HCT116 (cell line): ENCODE results near the gene GALNT17. TPM values are rescaled to one million over a fixed set of nuclear protein-coding genes. Genes with fewer than 3 reads are reported as not detected.

Experiments
- ATAC-seq: fragments of 200-7000 bp; cut with Tn5 transposase; 2 replicates; pipeline ENCODE4 v1.9.1; 2020; ENCODE audit warnings: mild to moderate bottlenecking, moderate library complexity
- BruUV-seq: library from RNA; stranded (reverse); fragments of 400-500 nt; replicated peaks from 2 replicates; lab custom pipeline; 2021; lab: Mats Ljungman, UMichigan
- CTCF ChIA-PET: fragments of 300-600 bp; sonication (Branson Sonifier 250); formaldehyde crosslinking; loops from one replicate; lab custom pipeline; 2021; ENCODE audit warnings: antibody characterized with exemption; lab: Charles Lee
- POLR2A ChIA-PET: fragments of 300-600, 350-600 bp; sonication (Branson Sonifier 250); formaldehyde crosslinking; loops from one replicate; lab custom pipeline; 2021; ENCODE audit warnings: antibody characterized with exemption; lab: Charles Lee
- RAD21 ChIA-PET, 2 experiments: fragments of 300-600 bp; sonication (Branson Sonifier 250); formaldehyde crosslinking; loops; one replicate each; lab custom pipeline; 2023; ENCODE audit warnings: low total read pairs in 2 of 2; ENCODE audit not compliant: uncharacterized antibody in 2 of 2, unreplicated experiment in 2 of 2, low non-redundant PET in 1 of 2; lab: Charles Lee
- DNase-seq: peaks from one replicate; pipeline ENCODE4 v3.0.0-alpha.2; 2010; ENCODE audit warnings: low read depth, low spot score
- H2AFZ ChIP-seq: fragments of 200-600 bp; shearing (Covaris generic), sonication (generic); 2 replicates; pipeline ENCODE4 v1.6.1; 2017; ENCODE audit warnings: low read depth, mixed run types, mixed read lengths, antibody characterized with exemption, low read length; ENCODE audit not compliant: poor library complexity, severe bottlenecking
- H3K27ac ChIP-seq: 2 replicates; pipeline ENCODE4 v1.5.1; 2012; ENCODE audit warnings: low read depth, low read length
- H3K27me3 ChIP-seq: fragments of 200-600 bp; sonication (generic); 2 replicates; pipeline ENCODE4 v1.6.1; 2016; ENCODE audit warnings: mixed run types, low read length, mixed read lengths; ENCODE audit not compliant: insufficient read depth
- H3K36me3 ChIP-seq, 2 experiments: fragments of 200-500 bp in 1 of 2; fragments of 200-600 bp in 1 of 2; sonication (Bioruptor generic) in 1 of 2; sonication (generic) in 1 of 2; 2 replicates each; pipeline versions ENCODE4 v1.5.1 to v1.6.1; 2014 to 2016; ENCODE audit warnings: low read length in 2 of 2, inconsistent platforms in 1 of 2, mixed read lengths in 1 of 2, mixed run types in 1 of 2; ENCODE audit not compliant: insufficient read depth in 2 of 2, control insufficient read depth in 1 of 2
- H3K4me1 ChIP-seq, 2 experiments: fragments of 200-600 bp in 1 of 2; sonication (generic) in 1 of 2; 2 replicates each; pipeline versions ENCODE4 v1.5.1 to v1.6.1; 2012 to 2017; ENCODE audit warnings: low read length in 2 of 2, inconsistent platforms in 1 of 2, mild to moderate bottlenecking in 1 of 2, mixed read lengths in 1 of 2, mixed run types in 1 of 2, moderate library complexity in 1 of 2; ENCODE audit not compliant: insufficient read depth in 2 of 2, control insufficient read depth in 1 of 2
- H3K4me2 ChIP-seq: fragments of 200-600 bp; sonication (generic); 2 replicates; pipeline ENCODE4 v1.6.1; 2017; ENCODE audit warnings: mixed run types, low read length, mixed read lengths
- H3K4me3 ChIP-seq, 2 experiments: fragments of 200-600 bp in 1 of 2; sonication (generic) in 1 of 2; replicated peaks in 1 of 2; 2 replicates each; pipeline ENCODE4 v1.5.1; 2011 to 2016; ENCODE audit warnings: low read length in 2 of 2, control low read depth in 1 of 2, low read depth in 1 of 2, mild to moderate bottlenecking in 1 of 2, mixed read lengths in 1 of 2, mixed run types in 1 of 2
- H3K79me2 ChIP-seq: fragments of 200-600 bp; sonication (generic); 2 replicates; pipeline ENCODE4 v1.6.1; 2017; ENCODE audit warnings: mild to moderate bottlenecking, mixed run types, low read length, moderate library complexity, mixed read lengths; ENCODE audit not compliant: insufficient read depth
- H3K9ac ChIP-seq: fragments of 200-600 bp; sonication (generic); 2 replicates; pipeline ENCODE4 v1.6.1; 2016; ENCODE audit warnings: low read length, mixed read lengths
- H3K9me2 ChIP-seq: fragments of 200-600 bp; sonication (generic), shearing (Covaris generic); 2 replicates; pipeline ENCODE4 v1.6.1; 2017; ENCODE audit warnings: mixed run types, mild to moderate bottlenecking, moderate library complexity; ENCODE audit not compliant: insufficient read depth
- H3K9me3 ChIP-seq, 2 experiments: fragments of 200-500 bp in 1 of 2; fragments of 200-600 bp in 1 of 2; sonication (Bioruptor generic) in 1 of 2; sonication (generic) in 1 of 2; 2 replicates each; pipeline ENCODE4 v1.6.1; 2014 to 2017; ENCODE audit warnings: low read length in 2 of 2, mixed read lengths in 2 of 2, inconsistent platforms in 1 of 2, low read depth in 1 of 2, mild to moderate bottlenecking in 1 of 2, mixed run types in 1 of 2, moderate library complexity in 1 of 2; ENCODE audit not compliant: control insufficient read depth in 1 of 2, insufficient read depth in 1 of 2
- H4K20me1 ChIP-seq: fragments of 200-600 bp; sonication (generic), shearing (Covaris generic); 2 replicates; pipeline ENCODE4 v1.6.1; 2017; ENCODE audit warnings: mixed run types, mild to moderate bottlenecking, moderate library complexity; ENCODE audit not compliant: insufficient read depth
- POLR2A ChIP-seq: IDR thresholded peaks from 2 replicates; pipeline ENCODE4 v1.7.0; 2011; ENCODE audit warnings: borderline replicate concordance; ENCODE audit not compliant: insufficient read depth, insufficient read length; ENCODE audit errors: extremely low read depth
- RAD21 ChIP-seq: IDR thresholded peaks from 2 replicates; pipeline ENCODE4 v1.6.1; 2012; ENCODE audit warnings: low read depth, mild to moderate bottlenecking
- SRF ChIP-seq: IDR thresholded peaks from 2 replicates; pipeline ENCODE4 v1.6.1; 2012; ENCODE audit warnings: low read depth
- TCF7L2 ChIP-seq: IDR thresholded peaks from 2 replicates; pipeline ENCODE4 v1.7.0; 2011; ENCODE audit warnings: borderline replicate concordance, inconsistent platforms; ENCODE audit not compliant: insufficient read depth, insufficient read length; ENCODE audit errors: extremely low read depth
- YY1 ChIP-seq: IDR thresholded peaks from 2 replicates; pipeline ENCODE4 v1.6.1; 2011; ENCODE audit warnings: low read length, low read depth, moderate library complexity, mild to moderate bottlenecking; ENCODE audit not compliant: insufficient replicate concordance; ENCODE audit errors: extremely low read depth
- ZNF274 ChIP-seq: fragments of 200-500 bp; sonication (Bioruptor generic); IDR thresholded peaks from 2 replicates; pipeline ENCODE4 v1.6.1; 2014; ENCODE audit warnings: mild to moderate bottlenecking, low read depth, low read length, inconsistent platforms
- intact Hi-C: fragments of 100-400 bp; cut with micrococcal nuclease; formaldehyde crosslinking; loops from 2 replicates; pipeline ENCODE4 v1.10.0; 2022
- total RNA-seq: library from RNA; stranded (reverse); gene quantifications from one replicate; pipeline ENCODE4 v1.2.1, GENCODE V29; 2021; ENCODE audit not compliant: unreplicated experiment
- TF ChIP-seq, protein P1 (sequence below): IDR thresholded peaks from 2 replicates; pipeline ENCODE4 v1.6.1; 2012
- TF ChIP-seq, protein P2 (sequence below): IDR thresholded peaks from 2 replicates; pipeline ENCODE4 v1.6.1; 2012
- TF ChIP-seq, protein P3 (sequence below), 3 experiments: fragments of 200-600 bp in 1 of 3; sonication (generic) in 1 of 3; IDR thresholded peaks in 2 of 3; conservative IDR thresholded peaks in 1 of 3; 2 replicates each; pipeline ENCODE4 v1.5.1; 2012 to 2017; ENCODE audit warnings: low read depth in 2 of 3, low read length in 2 of 3, antibody characterized with exemption in 1 of 3, borderline replicate concordance in 1 of 3, control low read depth in 1 of 3, mild to moderate bottlenecking in 1 of 3, mixed read lengths in 1 of 3, mixed run types in 1 of 3, moderate library complexity in 1 of 3; ENCODE audit not compliant: insufficient read depth in 1 of 3

Gene GALNT17
- total RNA-seq, 1 experiment from 2014 or later, result not detected

DNA sequence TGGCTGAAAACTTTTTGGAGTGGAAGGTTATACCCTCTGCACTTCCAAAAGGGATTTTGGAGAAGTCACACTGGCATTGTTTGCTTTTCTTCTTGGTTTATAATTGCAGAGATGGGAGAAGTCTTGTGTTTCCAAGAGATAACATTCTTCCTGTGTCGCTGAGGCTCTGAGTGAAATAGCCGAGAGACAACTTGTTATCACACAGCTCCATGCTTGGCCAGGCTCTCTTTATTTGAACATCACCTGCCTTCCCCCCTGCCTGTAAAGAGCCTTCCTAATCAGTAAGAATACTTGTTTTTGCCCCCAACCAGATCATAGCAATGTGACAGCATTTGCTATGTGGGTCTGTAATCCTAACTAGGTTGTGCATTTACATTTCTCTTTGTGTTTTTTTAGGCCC, 270.7 kb downstream of the GALNT17 start:
- H3K9ac ChIP-seq, result no peak overlapping the region
- no peaks in the 10 kb centered on the region for H3K9me2 ChIP-seq
- no peak overlapping the region for H3K4me2 ChIP-seq
- H4K20me1 ChIP-seq, result no peaks in the 10 kb centered on the region
- H3K9me3 ChIP-seq, result peaks cover 0 to 22% of the 10 kb centered on the region in 2 experiments; a peak in 3 of 4 replicates
- ATAC-seq (no peak), DNase-seq (no peak)
- intact Hi-C loops, result no loop called here
- RAD21 ChIA-PET, result no interaction called here
- no peak overlapping the region for H3K27ac ChIP-seq
- H3K27me3 ChIP-seq, result no peaks in the 10 kb centered on the region
- H3K36me3 ChIP-seq, result no peaks in the 10 kb centered on the region
- no peaks in the 10 kb centered on the region for H3K4me1 ChIP-seq
- H2AFZ ChIP-seq, result no peak overlapping the region
- POLR2A ChIA-PET, result no interaction called here
- no peak overlapping the region for H3K4me3 ChIP-seq
- no TSS peak for BruUV-seq
- TF ChIP-seq SRF (no peak), ZNF274 (no peak), POLR2A (no peak), RAD21 (no peak), YY1 (no peak)
- TF ChIP-seq, protein P1, sequence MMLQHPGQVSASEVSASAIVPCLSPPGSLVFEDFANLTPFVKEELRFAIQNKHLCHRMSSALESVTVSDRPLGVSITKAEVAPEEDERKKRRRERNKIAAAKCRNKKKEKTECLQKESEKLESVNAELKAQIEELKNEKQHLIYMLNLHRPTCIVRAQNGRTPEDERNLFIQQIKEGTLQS, result no peak
- TF ChIP-seq, protein P2, sequence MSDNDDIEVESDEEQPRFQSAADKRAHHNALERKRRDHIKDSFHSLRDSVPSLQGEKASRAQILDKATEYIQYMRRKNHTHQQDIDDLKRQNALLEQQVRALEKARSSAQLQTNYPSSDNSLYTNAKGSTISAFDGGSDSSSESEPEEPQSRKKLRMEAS, result no peak
- H3K79me2 ChIP-seq, result no peaks in the 10 kb centered on the region
- CTCF ChIA-PET, result no interaction called here

DNA sequence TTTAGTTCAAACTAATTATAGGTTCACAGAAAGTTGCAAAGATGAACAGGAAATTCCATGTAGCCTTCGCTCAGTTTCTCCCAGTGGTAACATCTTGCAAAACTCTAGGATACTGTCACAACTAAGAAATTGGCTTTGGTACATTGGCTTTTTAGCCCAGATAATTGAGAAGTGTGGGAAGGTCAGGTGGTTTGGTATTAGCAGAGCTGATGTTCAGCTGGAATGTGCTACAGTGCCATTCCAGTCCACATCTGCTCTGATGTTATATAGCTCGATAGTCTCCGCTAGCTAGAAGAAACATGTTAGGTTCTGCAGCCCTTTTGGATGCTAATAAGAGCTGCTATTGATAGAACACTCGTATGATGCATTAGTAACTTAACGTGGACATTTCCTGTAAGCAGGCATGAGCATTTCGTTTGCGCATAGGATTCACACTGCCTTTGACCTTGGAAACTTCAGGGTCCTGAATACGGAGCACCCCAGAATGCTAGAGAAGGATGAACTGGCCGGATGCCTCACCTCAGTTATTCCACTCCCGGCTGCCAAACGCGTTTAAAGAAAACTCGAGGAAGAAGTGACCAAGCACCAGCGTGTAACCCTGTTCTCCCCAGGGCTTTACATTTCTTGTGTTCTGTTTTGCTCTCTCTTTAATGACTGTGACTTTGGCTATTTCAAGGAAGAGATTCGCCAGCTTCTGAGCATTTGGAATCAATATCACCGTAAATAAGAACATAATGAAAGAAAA, 271.4 kb downstream of the GALNT17 start:
- Histone ChIP-seq H3K79me2 (no peaks in the 10 kb centered on the region), H2AFZ (no peak overlapping the region), H3K36me3 (no peaks in the 10 kb centered on the region), H3K27ac (no peak overlapping the region), H3K9me2 (no peaks in the 10 kb centered on the region), H3K4me3 (no peak overlapping the region), H3K4me1 (no peaks in the 10 kb centered on the region), H4K20me1 (no peaks in the 10 kb centered on the region), H3K9ac (no peak overlapping the region), H3K27me3 (no peaks in the 10 kb centered on the region), H3K4me2 (no peak overlapping the region), H3K9me3 (peaks cover 0 to 24% of the 10 kb centered on the region in 2 experiments; a peak in 3 of 4 replicates)
- ChIA-PET CTCF (no interaction called here), POLR2A (no interaction called here), RAD21 (no interaction called here)
- TF ChIP-seq, protein P2, result no peak
- TF ChIP-seq SRF (no peak), TCF7L2 (no peak)
- TF ChIP-seq, protein P1, result no peak
- TF ChIP-seq, protein P3, sequence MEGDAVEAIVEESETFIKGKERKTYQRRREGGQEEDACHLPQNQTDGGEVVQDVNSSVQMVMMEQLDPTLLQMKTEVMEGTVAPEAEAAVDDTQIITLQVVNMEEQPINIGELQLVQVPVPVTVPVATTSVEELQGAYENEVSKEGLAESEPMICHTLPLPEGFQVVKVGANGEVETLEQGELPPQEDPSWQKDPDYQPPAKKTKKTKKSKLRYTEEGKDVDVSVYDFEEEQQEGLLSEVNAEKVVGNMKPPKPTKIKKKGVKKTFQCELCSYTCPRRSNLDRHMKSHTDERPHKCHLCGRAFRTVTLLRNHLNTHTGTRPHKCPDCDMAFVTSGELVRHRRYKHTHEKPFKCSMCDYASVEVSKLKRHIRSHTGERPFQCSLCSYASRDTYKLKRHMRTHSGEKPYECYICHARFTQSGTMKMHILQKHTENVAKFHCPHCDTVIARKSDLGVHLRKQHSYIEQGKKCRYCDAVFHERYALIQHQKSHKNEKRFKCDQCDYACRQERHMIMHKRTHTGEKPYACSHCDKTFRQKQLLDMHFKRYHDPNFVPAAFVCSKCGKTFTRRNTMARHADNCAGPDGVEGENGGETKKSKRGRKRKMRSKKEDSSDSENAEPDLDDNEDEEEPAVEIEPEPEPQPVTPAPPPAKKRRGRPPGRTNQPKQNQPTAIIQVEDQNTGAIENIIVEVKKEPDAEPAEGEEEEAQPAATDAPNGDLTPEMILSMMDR (IDR thresholded peaks at IDR 0.05 in 2 of 3, conservative IDR thresholded peaks at IDR 0.05 in 1 of 3; ENCODE audit: borderline replicate concordance in 1 of 3, insufficient read depth in 1 of 3, low read depth in 2 of 3, low read length in 2 of 3), result no peak
- ATAC-seq, result no peak
- DNase-seq, result no peak
- BruUV-seq, result no TSS peak
- intact Hi-C loops, result no loop called here
